SK-MEL-5 (cell line): ENCODE measurements around the gene COL5A1. TPM values are rescaled to one million over a fixed set of nuclear protein-coding genes. Genes with fewer than 3 reads are reported as not detected.
"Not testable (repeated sequence)": the region's sequence is repeated elsewhere in the genome, so short reads cannot be mapped to it uniquely, and the experiment has no call there.

Experiments used
- DNase-seq: peaks from one replicate; pipeline ENCODE4 v3.0.0-alpha.2; 2016; ENCODE audit warnings: low read depth, low spot score
- in situ Hi-C: cut with HindIII; loops from 2 replicates; pipeline ENCODE4 v1.10.0; 2016; ENCODE audit warnings: low sequenced_read_pairs, high pct_unique_total_duplicates, low pct_unique_long_range_greater_than_20kb
- total RNA-seq: library from RNA; depleted of rRNA; stranded (reverse); fragments of >200 nt; shearing (Covaris generic); gene quantifications from 2 replicates; pipeline ENCODE4 v1.2.3, GENCODE V29; 2014

COL5A1 gene
- total RNA-seq, 1 experiment from 2014 or later: not detected

- DNase-seq: no peak
- in situ Hi-C loops: no loop called here
Measured at GRCh38 chr9:134678666-134679443, 37.3 kb downstream of the COL5A1 start.

GRCh38 chr9:134679616-134680392 is 38.2 kb downstream of the COL5A1 start:
- DNase-seq: no peak
- in situ Hi-C loops: no loop called here

GRCh38 chr9:134680393-134681060 is 38.9 kb downstream of the COL5A1 start:
- DNase-seq: no peak

GRCh38 chr9:134681061-134681661 is 39.6 kb downstream of the COL5A1 start:
- in situ Hi-C loops: no loop called here
- no peak for DNase-seq

More at GRCh38 chr9:134680393-134681060, 38.9 kb downstream of the COL5A1 start:
- in situ Hi-C loops: no loop called here

GRCh38 chr9:134682026-134682425 is 40.4 kb downstream of the COL5A1 start:
- in situ Hi-C loops: no loop called here
- DNase-seq: no peak

GRCh38 chr9:134682651-134683364 is 41.2 kb downstream of the COL5A1 start:
- DNase-seq: no peak
- in situ Hi-C loops: no loop called here

- no peak for DNase-seq
- in situ Hi-C loops: no loop called here
Measured at GRCh38 chr9:134683714-134684374, 42.2 kb downstream of the COL5A1 start.

- no peak for DNase-seq
Measured at GRCh38 chr9:134684375-134684723, 42.7 kb downstream of the COL5A1 start.

GRCh38 chr9:134684941-134685340 is 43.3 kb downstream of the COL5A1 start:
- DNase-seq, in situ Hi-C loops: not testable (repeated sequence)

More at GRCh38 chr9:134684375-134684723, 42.7 kb downstream of the COL5A1 start:
- in situ Hi-C loops: no loop called here

GRCh38 chr9:134685784-134686183 is 44.2 kb downstream of the COL5A1 start:
- in situ Hi-C loops: no loop called here
- no peak for DNase-seq

GRCh38 chr9:134686896-134687295 is 45.3 kb downstream of the COL5A1 start:
- in situ Hi-C loops: no loop called here
- no peak for DNase-seq

GRCh38 chr9:134687556-134687955 is 46.0 kb downstream of the COL5A1 start:
- DNase-seq: no peak
- in situ Hi-C loops: no loop called here

- in situ Hi-C loops: no loop called here
- no peak for DNase-seq
Measured at GRCh38 chr9:134688231-134688630, 46.6 kb downstream of the COL5A1 start.

- DNase-seq: no peak
- in situ Hi-C loops: no loop called here
Measured at GRCh38 chr9:134688661-134689320, 47.2 kb downstream of the COL5A1 start.

- peak; percentile 40 for DNase-seq
- in situ Hi-C loops: no loop called here
Measured at GRCh38 chr9:134689321-134690181, 47.9 kb downstream of the COL5A1 start.

- no peak for DNase-seq
- in situ Hi-C loops: no loop called here
Measured at GRCh38 chr9:134690301-134690751, 48.7 kb downstream of the COL5A1 start.
